BJ (cell line): ENCODE data around the gene STYX. TPM values are rescaled to one million over a fixed set of nuclear protein-coding genes. Genes with fewer than 3 reads are reported as not detected.
A peak's percentile ranks its signal among the peaks of the same experiment; 100 is the strongest.

Experiments used
- CTCF ChIA-PET: fragments of 350-600 bp; formaldehyde crosslinking; extraction: SDS; loops from one replicate; lab custom pipeline; 2021; ENCODE audit warnings: antibody characterized with exemption, inconsistent platforms; lab: Yijun Ruan, JAX
- POLR2A ChIA-PET: fragments of 300-600 bp; sonication (Branson Sonifier 250); formaldehyde crosslinking; extraction: SDS; loops from one replicate; lab custom pipeline; 2021; ENCODE audit warnings: antibody characterized with exemption; lab: Charles Lee
- DNase-seq: peaks from one replicate; pipeline ENCODE4 v3.0.0-alpha.2; 2011; ENCODE audit warnings: low read depth
- H3K27me3 ChIP-seq: 2 replicates; pipeline ENCODE4 v1.6.0; 2011; ENCODE audit warnings: low read length; ENCODE audit not compliant: control insufficient read depth, insufficient read depth
- H3K36me3 ChIP-seq: 2 replicates; pipeline ENCODE4 v1.5.1; 2011; ENCODE audit warnings: low read length; ENCODE audit not compliant: control insufficient read depth, insufficient read depth
- H3K4me3 ChIP-seq: 2 replicates; pipeline ENCODE4 v1.5.1; 2011; ENCODE audit warnings: low read depth, mild to moderate bottlenecking, control low read depth, low read length
- polyA plus RNA-seq: library from polyadenylated mRNA; depleted of rRNA; stranded (reverse); fragments of >200 nt; gene quantifications from 2 replicates; pipeline ENCODE4 v1.2.3, GENCODE V29; 2011
- TF ChIP-seq, protein P1 (sequence below): IDR thresholded peaks from 2 replicates; pipeline ENCODE4 v1.5.1; 2011; ENCODE audit warnings: low read depth, mild to moderate bottlenecking, control low read depth, inconsistent platforms, low read length, moderate library complexity; ENCODE audit not compliant: insufficient read depth

STYX gene
- polyA plus RNA-seq, 1 experiment: 4.0 TPM

DNA sequence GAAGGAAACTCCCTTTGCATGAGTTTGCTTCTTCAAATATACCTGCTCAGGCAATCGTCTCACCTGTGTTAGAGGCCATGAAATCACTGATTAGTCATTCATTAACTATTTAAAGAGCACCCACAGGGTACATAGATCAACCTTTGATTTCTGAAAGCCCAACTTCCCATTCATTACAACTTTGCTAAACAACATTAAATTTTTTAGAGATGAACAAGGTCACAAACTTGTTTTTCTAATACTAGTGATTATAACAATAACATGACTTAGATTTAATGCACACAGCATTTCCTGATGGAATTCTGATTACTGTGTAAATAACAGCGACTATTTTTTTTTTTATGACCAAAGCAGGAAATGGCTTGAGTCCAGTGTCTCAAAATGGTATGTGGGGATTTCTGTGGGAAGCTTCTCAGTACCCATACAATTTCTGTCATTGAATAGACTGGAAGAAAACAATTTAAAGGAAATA lies 29.2 kb upstream of the STYX start:
- no peaks in the 10 kb centered on the region for H3K27me3 ChIP-seq
- CTCF ChIA-PET: no interaction called here
- TF ChIP-seq, protein P1, sequence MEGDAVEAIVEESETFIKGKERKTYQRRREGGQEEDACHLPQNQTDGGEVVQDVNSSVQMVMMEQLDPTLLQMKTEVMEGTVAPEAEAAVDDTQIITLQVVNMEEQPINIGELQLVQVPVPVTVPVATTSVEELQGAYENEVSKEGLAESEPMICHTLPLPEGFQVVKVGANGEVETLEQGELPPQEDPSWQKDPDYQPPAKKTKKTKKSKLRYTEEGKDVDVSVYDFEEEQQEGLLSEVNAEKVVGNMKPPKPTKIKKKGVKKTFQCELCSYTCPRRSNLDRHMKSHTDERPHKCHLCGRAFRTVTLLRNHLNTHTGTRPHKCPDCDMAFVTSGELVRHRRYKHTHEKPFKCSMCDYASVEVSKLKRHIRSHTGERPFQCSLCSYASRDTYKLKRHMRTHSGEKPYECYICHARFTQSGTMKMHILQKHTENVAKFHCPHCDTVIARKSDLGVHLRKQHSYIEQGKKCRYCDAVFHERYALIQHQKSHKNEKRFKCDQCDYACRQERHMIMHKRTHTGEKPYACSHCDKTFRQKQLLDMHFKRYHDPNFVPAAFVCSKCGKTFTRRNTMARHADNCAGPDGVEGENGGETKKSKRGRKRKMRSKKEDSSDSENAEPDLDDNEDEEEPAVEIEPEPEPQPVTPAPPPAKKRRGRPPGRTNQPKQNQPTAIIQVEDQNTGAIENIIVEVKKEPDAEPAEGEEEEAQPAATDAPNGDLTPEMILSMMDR: no peak
- no peak overlapping the region for H3K4me3 ChIP-seq
- H3K36me3 ChIP-seq: no peaks in the 10 kb centered on the region
- POLR2A ChIA-PET: no interaction called here
- no peak for DNase-seq

DNA sequence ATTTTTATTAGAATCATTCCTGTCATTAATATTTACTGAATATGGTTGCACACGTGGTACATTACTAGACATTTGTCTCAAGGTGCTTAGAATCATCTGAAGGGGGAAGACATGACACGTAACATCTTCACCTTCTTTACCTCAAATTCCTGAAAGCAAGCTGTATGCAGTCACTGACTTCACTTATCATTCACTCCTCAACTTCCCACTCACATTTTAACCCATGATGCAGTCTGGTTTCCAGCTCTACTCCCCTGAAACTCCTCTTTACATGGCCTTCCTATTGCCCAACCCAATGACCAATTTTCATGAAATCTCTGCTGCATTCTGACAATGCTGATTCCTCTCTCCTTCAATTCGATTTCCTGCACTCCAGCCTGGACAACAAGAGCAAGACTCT lies 28.7 kb upstream of the STYX start:
- TF ChIP-seq, protein P1: no peak
- CTCF ChIA-PET: interaction anchor here (0.6 kb wide), 1 partner anchor 1627 kb away, joined by 3 read pairs; no protein-coding TSS in a partner anchor
- no peak for DNase-seq
- Histone ChIP-seq H3K27me3 (no peaks in the 10 kb centered on the region), H3K4me3 (no peak overlapping the region), H3K36me3 (no peaks in the 10 kb centered on the region)
- POLR2A ChIA-PET: no interaction called here

DNA sequence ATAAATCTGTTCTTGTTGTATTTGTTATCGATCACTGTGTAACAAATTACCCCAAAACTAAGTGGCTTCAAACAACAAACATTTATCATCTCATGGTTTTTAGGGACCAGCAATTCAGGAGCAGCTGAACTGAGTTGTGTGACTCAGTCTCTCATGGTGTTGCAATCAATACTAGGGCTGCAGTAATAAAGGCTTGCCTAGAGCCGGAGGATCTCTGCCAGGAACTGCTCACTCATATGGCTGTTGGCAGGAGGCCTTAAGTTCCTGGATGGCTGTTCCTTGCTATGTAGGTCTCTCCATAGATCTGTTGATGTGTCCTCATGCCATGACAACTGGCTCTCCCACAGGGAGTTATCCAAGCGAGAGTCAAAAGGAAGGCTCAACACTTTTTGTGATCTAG lies 26.7 kb upstream of the STYX start:
- Histone ChIP-seq H3K4me3 (no peak overlapping the region), H3K36me3 (no peaks in the 10 kb centered on the region), H3K27me3 (no peaks in the 10 kb centered on the region)
- ChIA-PET POLR2A (no interaction called here), CTCF (interaction anchor here (1.0 kb wide), 1 partner anchor 69 kb away, joined by 3 read pairs; no protein-coding TSS in a partner anchor)
- DNase-seq: peak; percentile 74
- TF ChIP-seq, protein P1: no peak

DNA sequence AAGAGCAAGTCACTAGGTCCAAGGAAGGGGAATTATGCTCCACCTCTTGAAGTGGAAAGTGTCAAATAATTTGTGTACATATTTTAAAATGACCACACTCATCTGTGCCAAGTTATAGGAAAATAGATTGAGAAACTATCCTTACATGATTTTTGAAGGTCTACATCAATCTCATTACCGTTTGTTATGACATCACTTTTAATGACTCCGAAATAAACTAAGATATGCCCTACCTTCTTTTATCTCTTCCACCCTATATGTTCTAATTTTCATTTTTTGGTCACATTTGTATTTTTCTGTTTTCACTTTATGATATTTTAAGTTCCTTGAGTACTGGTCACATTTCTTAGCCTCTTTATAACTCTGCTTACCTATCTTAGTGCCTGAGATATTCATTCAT lies 26.3 kb upstream of the STYX start:
- ChIA-PET CTCF (interaction anchor here (1.0 kb wide), 1 partner anchor 68 kb away, joined by 3 read pairs; no protein-coding TSS in a partner anchor), POLR2A (no interaction called here)
- no peak overlapping the region for H3K4me3 ChIP-seq
- no peaks in the 10 kb centered on the region for H3K27me3 ChIP-seq
- DNase-seq: no peak
- TF ChIP-seq, protein P1: no peak
- H3K36me3 ChIP-seq: no peaks in the 10 kb centered on the region

DNA sequence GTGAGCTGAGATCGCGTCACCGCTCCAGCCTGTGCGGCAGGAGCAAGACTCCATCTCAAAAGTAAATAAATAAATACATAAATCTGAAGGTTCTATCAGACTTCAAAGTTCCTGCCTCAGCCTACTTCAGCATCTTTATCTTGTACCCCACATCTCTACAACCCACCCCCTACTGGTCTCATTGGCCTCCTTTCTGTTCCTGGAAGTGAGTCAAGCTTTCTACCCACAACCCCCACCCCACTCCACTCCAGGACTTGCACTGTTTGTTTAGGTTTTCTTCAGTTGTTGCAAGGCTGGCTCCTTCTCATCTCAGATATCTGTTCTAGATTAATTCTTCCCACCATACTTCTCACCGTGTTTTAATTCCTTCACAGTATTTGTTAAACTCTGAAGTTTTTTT lies 23.7 kb upstream of the STYX start:
- CTCF ChIA-PET: interaction anchor here (0.6 kb wide), 1 partner anchor 22 kb away, joined by 3 read pairs; no protein-coding TSS in a partner anchor
- Histone ChIP-seq H3K4me3 (peak overlapping the region; percentile 76), H3K36me3 (no peaks in the 10 kb centered on the region), H3K27me3 (no peaks in the 10 kb centered on the region)
- POLR2A ChIA-PET: no interaction called here
- no peak for DNase-seq
- TF ChIP-seq, protein P1: no peak
